HG03432 (cell line): ENCODE measurements around the gene RPP25.
A peak's percentile ranks its signal among the peaks of the same experiment; 100 is the strongest.
"Not testable (repeated sequence)": the region's sequence is repeated elsewhere in the genome, so short reads cannot be mapped to it uniquely, and the experiment has no call there.

Source experiments
- ATAC-seq: cut with Tn5 transposase; IDR thresholded peaks from one replicate; pipeline ENCODE4 v1.9.1; 2021; ENCODE audit warnings: mild to moderate bottlenecking, moderate library complexity; ENCODE audit not compliant: unreplicated experiment

Gene RPP25

GRCh38 chr15:74924525-74924924 is 32.0 kb downstream of the RPP25 start:
- no peak for ATAC-seq

- ATAC-seq: no peak
Measured at GRCh38 chr15:74920456-74920855, 36.1 kb downstream of the RPP25 start.

- ATAC-seq: no peak
Measured at GRCh38 chr15:74917676-74918075, 38.9 kb downstream of the RPP25 start.

DNA sequence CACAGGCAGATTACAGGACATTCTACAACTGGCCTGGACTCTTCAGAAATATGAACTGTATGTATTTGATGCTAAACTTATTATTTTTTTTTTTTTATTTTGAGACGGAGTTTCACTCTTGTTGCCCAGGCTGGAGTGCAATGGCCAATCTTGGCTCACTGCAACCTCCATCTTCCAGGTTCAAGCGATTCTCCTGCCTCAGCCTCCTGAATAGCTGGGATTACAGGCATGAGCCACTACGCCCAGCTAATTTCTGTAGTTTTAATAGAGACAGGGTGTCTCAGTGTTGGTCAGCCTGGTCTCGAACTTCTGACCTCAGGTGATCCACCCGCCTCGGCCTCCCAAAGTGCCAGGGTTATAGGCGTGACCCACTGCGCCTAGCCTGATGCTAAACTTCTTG is 42.8 kb downstream of the RPP25 start:
- not testable (repeated sequence) for ATAC-seq

- no peak for ATAC-seq
Measured at GRCh38 chr15:74913041-74913440, 43.5 kb downstream of the RPP25 start.

- ATAC-seq: no peak
Measured at GRCh38 chr15:74908635-74909034, 47.9 kb downstream of the RPP25 start.

DNA sequence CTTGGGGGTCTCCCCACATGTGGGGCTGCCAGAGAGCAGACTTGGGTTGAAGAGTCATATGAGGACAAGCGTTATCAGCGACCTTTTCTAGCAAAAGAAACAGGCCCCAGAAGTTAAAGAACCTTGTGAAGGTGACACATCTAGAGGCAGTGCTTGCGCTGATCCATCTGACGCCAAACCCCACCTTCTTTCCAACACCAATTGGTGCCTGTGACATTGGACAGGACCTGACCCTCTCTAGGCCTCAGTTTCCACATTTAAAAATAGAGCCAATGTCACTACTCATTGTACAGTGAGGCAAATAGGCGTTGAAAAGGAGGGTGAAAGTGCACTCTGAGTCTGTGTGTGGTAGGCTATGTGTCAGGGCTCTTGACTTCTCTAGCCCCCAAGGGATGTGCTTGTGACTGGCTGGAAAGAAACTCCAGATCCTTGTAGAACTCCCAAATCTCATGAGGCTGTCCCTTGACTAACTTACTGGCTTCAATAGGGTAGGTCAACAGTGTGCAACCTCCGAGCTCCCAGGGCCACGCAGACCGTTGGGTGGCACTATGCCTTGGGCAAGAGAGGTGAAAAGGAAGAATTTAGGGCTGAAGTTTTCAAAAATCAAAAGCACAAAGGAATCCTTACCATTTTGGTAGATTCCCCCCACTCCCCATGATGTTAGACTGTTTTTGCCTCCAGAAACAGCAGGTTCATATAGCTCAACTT is 49.3 kb downstream of the RPP25 start:
- ATAC-seq: no peak

DNA sequence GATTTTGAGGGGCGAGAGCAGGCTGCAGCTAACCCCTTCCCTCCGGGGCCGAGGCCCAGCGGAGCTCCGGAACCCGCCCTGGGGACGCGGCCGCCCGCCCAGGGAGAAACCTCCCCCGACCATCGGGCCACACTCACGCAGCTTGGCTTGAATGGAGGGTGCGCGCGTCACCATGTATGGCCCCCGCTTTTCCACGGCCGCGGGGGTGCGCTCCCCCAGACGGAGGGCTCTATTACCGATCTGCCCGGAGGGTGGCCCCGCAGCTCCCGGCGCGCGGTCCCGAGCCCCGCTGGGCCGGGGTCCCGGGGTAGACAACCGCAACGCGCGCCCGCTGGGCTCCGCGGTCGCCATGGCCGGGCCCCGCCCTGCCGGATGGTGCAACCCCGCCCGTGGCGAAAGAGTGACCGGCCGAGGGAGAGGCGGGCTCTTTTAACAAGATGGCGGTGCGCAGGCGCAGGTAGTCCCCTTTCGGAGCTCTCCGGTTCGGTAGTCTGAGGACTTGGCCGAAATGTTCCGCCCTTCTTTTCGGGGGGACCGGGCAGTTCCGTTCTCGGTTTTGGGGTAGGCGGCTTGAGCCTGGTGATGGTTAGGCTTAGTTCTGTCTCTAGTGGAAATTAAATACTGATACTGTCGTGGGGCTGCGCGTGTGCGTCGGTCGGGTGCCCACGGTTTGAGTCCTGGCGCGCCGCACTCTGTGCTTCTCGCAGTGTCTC is 50.0 kb downstream of the RPP25 start, which contains the start of gene FAM219B:
Gene FAM219B (minus strand): TSS at position 402 of the 713 bp plus-strand sequence. CDS start 51 bp downstream, at position 351.
- peak; percentile 88 for ATAC-seq

DNA sequence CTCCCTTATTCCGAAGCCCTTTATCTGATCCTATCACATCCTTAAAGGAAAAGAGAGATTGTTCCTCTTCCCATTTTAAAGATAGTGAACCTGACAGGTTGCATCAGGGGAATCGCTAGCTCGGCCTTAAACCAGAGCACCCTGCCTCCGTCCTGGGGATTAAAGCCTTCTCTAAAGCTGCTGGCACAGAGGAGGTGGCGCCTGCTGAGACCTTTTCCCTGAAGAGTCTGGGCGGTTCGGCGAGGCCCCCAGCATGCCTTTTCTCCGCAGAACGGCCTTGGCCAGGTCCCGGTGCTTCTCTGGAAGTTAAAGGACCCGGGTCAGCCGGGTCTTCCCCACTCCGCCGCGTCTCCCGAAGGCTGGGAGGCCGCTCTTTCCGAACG is 50.5 kb downstream of the RPP25 start:
- ATAC-seq: peak; percentile 17
